Endothelial cell of umbilical vein (primary cell): Measurements from ENCODE around the gene CDC25A. TPM values are rescaled to one million over a fixed set of nuclear protein-coding genes. Genes with fewer than 3 reads are reported as not detected.

Source experiments
- BruUV-seq: library from RNA; stranded (reverse); fragments of 400-500 nt; replicated peaks from 2 replicates; lab custom pipeline; 2021; lab: Mats Ljungman, UMichigan
- CTCF ChIA-PET: fragments of 300-600, 350-600 bp; sonication (Branson Sonifier 250); formaldehyde crosslinking; loops from one replicate; lab custom pipeline; 2021; ENCODE audit warnings: antibody characterized with exemption, inconsistent platforms; lab: Charles Lee
- POLR2A ChIA-PET: fragments of 300-600, 350-600 bp; sonication (Branson Sonifier 250); formaldehyde crosslinking; loops from one replicate; lab custom pipeline; 2021; ENCODE audit warnings: antibody characterized with exemption, inconsistent platforms; lab: Charles Lee
- DNase-seq: peaks from one replicate; pipeline ENCODE4 v3.0.0-alpha.2; 2011; ENCODE audit warnings: low read depth, low spot score
- FAIRE-seq: peaks from 2 replicates; lab custom pipeline; 2011; peaks lifted over from hg19 to GRCh38; lab: Jason Lieb, UNC
- H2AFZ ChIP-seq: 2 replicates; pipeline ENCODE4 v1.6.0; 2012; ENCODE audit warnings: low read depth, low read length, control low read depth, inconsistent platforms
- H3K27ac ChIP-seq: 2 replicates; pipeline ENCODE4 v1.5.1; 2011; ENCODE audit warnings: low read depth, mild to moderate bottlenecking, control low read depth, low read length, moderate library complexity; ENCODE audit not compliant: insufficient read depth
- H3K27me3 ChIP-seq, 2 experiments: 2 replicates each; pipeline versions ENCODE4 v1.6.0 to v1.6.1; 2011; ENCODE audit warnings: low read length in 2 of 2, mixed read lengths in 1 of 2; ENCODE audit not compliant: control insufficient read depth in 2 of 2, insufficient read depth in 2 of 2
- H3K36me3 ChIP-seq, 2 experiments: 2 replicates in 1 of 2; 3 replicates in 1 of 2; pipeline ENCODE4 v1.5.1; 2011; ENCODE audit warnings: low read length in 2 of 2, mild to moderate bottlenecking in 1 of 2, moderate library complexity in 1 of 2; ENCODE audit not compliant: control insufficient read depth in 2 of 2, insufficient read depth in 2 of 2; ENCODE audit errors: extremely low read depth in 1 of 2
- H3K4me1 ChIP-seq: 3 replicates; pipeline ENCODE4 v1.5.1; 2011; ENCODE audit warnings: mild to moderate bottlenecking, low read length; ENCODE audit not compliant: control insufficient read depth, insufficient read depth; ENCODE audit errors: extremely low read depth
- H3K4me2 ChIP-seq: 2 replicates; pipeline ENCODE4 v1.6.1; 2011; ENCODE audit warnings: low read length, control low read depth, mixed read lengths; ENCODE audit not compliant: insufficient read depth
- H3K4me3 ChIP-seq, 3 experiments: fragments of 200-600 bp in 1 of 3; sonication (generic), shearing (Covaris generic) in 1 of 3; replicated peaks in 1 of 3; 2 replicates each; pipeline ENCODE4 v1.5.1; 2011 to 2016; ENCODE audit warnings: control low read depth in 3 of 3, low read length in 3 of 3, mild to moderate bottlenecking in 2 of 3, inconsistent platforms in 1 of 3, low read depth in 1 of 3, moderate library complexity in 1 of 3; ENCODE audit not compliant: insufficient read depth in 1 of 3
- H3K79me2 ChIP-seq: 2 replicates; pipeline ENCODE4 v1.6.0; 2012; ENCODE audit warnings: low read length, inconsistent platforms; ENCODE audit not compliant: control insufficient read depth, insufficient read depth
- H3K9ac ChIP-seq: replicated peaks from 2 replicates; pipeline ENCODE3; 2011; ENCODE audit warnings: low read length, control low read depth; ENCODE audit not compliant: insufficient read depth; ENCODE audit errors: extremely low read depth
- H3K9me1 ChIP-seq: replicated peaks from 3 replicates; pipeline ENCODE4 v1.6.0; 2011; ENCODE audit warnings: mild to moderate bottlenecking, low read length; ENCODE audit not compliant: control insufficient read depth, insufficient read depth; ENCODE audit errors: extremely low read depth
- H3K9me3 ChIP-seq: replicated peaks from 2 replicates; pipeline ENCODE4 v1.5.1; 2012; ENCODE audit warnings: low read length, inconsistent platforms; ENCODE audit not compliant: control insufficient read depth, insufficient read depth
- H4K20me1 ChIP-seq: replicated peaks from 2 replicates; pipeline ENCODE3; 2011; ENCODE audit warnings: mild to moderate bottlenecking, low read length; ENCODE audit not compliant: control insufficient read depth, insufficient read depth; ENCODE audit errors: extremely low read depth
- EZH2 ChIP-seq: IDR thresholded peaks from 2 replicates; pipeline ENCODE4 v1.6.1; 2012; ENCODE audit warnings: borderline replicate concordance, low read depth, mild to moderate bottlenecking, moderate library complexity, low read length, inconsistent platforms; ENCODE audit not compliant: severe bottlenecking
- FOS ChIP-seq: IDR thresholded peaks from 2 replicates; pipeline ENCODE4 v1.6.1; 2011; ENCODE audit warnings: mild to moderate bottlenecking, low read length, moderate library complexity, borderline replicate concordance; ENCODE audit not compliant: insufficient read depth
- GATA2 ChIP-seq: IDR thresholded peaks from 2 replicates; pipeline ENCODE4 v1.7.0; 2011; ENCODE audit warnings: low read depth, mild to moderate bottlenecking, moderate library complexity, mixed read lengths, low read length; ENCODE audit not compliant: insufficient read length, insufficient read depth
- JUN ChIP-seq: IDR thresholded peaks from 2 replicates; pipeline ENCODE4 v1.6.1; 2011; ENCODE audit warnings: borderline replicate concordance, low read depth; ENCODE audit not compliant: insufficient read length, insufficient read depth
- MAX ChIP-seq: IDR thresholded peaks from 2 replicates; pipeline ENCODE4 v1.6.1; 2011; ENCODE audit not compliant: insufficient read depth, insufficient read length
- MYC ChIP-seq: IDR thresholded peaks from one replicate; pipeline ENCODE4 v1.6.1; 2011; ENCODE audit warnings: mild to moderate bottlenecking, low read depth, low read length
- POLR2A ChIP-seq: IDR thresholded peaks from 2 replicates; pipeline ENCODE4 v1.6.1; 2012; ENCODE audit warnings: low read depth, mild to moderate bottlenecking, control low read depth, low read length
- POLR2AphosphoS5 ChIP-seq: IDR thresholded peaks from 2 replicates; pipeline ENCODE4 v1.6.1; 2012; ENCODE audit warnings: low read depth, mild to moderate bottlenecking, control low read depth, low read length, moderate library complexity; ENCODE audit not compliant: insufficient read depth
- dilution Hi-C: fragments of 300-500 bp; cut with MboI; formaldehyde crosslinking; loops from one replicate; pipeline ENCODE4 v1.15.0; 2019; ENCODE audit warnings: low sequenced_read_pairs; ENCODE audit not compliant: extremely low pct_ligation_motif_present
- intact Hi-C: fragments of 100-400 bp; cut with micrococcal nuclease; formaldehyde crosslinking; loops from one replicate; pipeline ENCODE4 v1.10.0; 2022
- polyA plus RNA-seq, 4 experiments: library from polyadenylated mRNA; depleted of rRNA in 3 of 4; stranded (reverse) in 3 of 4; unstranded in 1 of 4; fragments of >200 nt; gene quantifications; 2 replicates each; pipeline versions ENCODE4 v1.2.1 to v1.2.3, GENCODE V29; 2011 to 2012; ENCODE audit warnings: missing spikeins in 1 of 4
- total RNA-seq: library from RNA; stranded (reverse); gene quantifications from 2 replicates; pipeline ENCODE4 v1.2.3, GENCODE V29; 2021
- TF ChIP-seq, protein P1 (sequence below), 2 donors: IDR thresholded peaks; 1 replicate in 1 of 2; 2 replicates in 1 of 2; pipeline ENCODE4 v1.5.1; 2011; ENCODE audit warnings: low read length in 2 of 2, mild to moderate bottlenecking in 2 of 2, moderate library complexity in 2 of 2, control low read depth in 1 of 2, inconsistent platforms in 1 of 2, low read depth in 1 of 2; ENCODE audit not compliant: insufficient read depth in 1 of 2; ENCODE audit errors: extremely low read depth in 1 of 2

Gene CDC25A
- total and polyA plus RNA-seq, 2 donors (not counting 3 experiments of a cell fraction or from before 2014, with no cell fraction given), result 5.5 to 18.4 TPM

GRCh38 chr3:48140336-48140757 is 47.9 kb downstream of the CDC25A start:
- no TSS peak for BruUV-seq
- Histone ChIP-seq H3K9ac (no peak overlapping the region), H3K4me1 (peaks cover 9% of the 10 kb centered on the region), H3K79me2 (no peaks in the 10 kb centered on the region), H3K4me2 (peak overlapping the region; percentile 63), H3K9me3 (no peaks in the 10 kb centered on the region), H3K9me1 (no peaks in the 10 kb centered on the region), H2AFZ (peak overlapping the region; percentile 99), H3K4me3 (peak overlapping the region in 1 of 3 experiments; percentile 39), H3K27me3 (no peaks in the 10 kb centered on the region), H4K20me1 (no peaks in the 10 kb centered on the region), H3K36me3 (no peaks in the 10 kb centered on the region), H3K27ac (no peak overlapping the region)
- POLR2A ChIA-PET, result interaction anchor here (1.4 kb wide), 1 partner anchor 52 kb away, joined by 3 read pairs; no protein-coding TSS in a partner anchor
- intact Hi-C loops, result no loop called here
- FAIRE-seq (peak; percentile 97), DNase-seq (peak; percentile 44)
- TF ChIP-seq POLR2AphosphoS5 (peak; percentile 37), POLR2A (peak; percentile 15)
- TF ChIP-seq, protein P1, sequence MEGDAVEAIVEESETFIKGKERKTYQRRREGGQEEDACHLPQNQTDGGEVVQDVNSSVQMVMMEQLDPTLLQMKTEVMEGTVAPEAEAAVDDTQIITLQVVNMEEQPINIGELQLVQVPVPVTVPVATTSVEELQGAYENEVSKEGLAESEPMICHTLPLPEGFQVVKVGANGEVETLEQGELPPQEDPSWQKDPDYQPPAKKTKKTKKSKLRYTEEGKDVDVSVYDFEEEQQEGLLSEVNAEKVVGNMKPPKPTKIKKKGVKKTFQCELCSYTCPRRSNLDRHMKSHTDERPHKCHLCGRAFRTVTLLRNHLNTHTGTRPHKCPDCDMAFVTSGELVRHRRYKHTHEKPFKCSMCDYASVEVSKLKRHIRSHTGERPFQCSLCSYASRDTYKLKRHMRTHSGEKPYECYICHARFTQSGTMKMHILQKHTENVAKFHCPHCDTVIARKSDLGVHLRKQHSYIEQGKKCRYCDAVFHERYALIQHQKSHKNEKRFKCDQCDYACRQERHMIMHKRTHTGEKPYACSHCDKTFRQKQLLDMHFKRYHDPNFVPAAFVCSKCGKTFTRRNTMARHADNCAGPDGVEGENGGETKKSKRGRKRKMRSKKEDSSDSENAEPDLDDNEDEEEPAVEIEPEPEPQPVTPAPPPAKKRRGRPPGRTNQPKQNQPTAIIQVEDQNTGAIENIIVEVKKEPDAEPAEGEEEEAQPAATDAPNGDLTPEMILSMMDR (IDR thresholded peaks at IDR 0.05; ENCODE audit: extremely low read depth in 1 of 2, insufficient read depth in 1 of 2, low read depth in 1 of 2, low read length in 2 of 2), result no peak
- dilution Hi-C loops, result no loop called here
- CTCF ChIA-PET, result interaction anchor here (0.6 to 2.9 kb wide), 10 partner anchors 10 to 305 kb away, joined by 3 to 20 read pairs (median 3); no protein-coding TSS in a partner anchor

DNA sequence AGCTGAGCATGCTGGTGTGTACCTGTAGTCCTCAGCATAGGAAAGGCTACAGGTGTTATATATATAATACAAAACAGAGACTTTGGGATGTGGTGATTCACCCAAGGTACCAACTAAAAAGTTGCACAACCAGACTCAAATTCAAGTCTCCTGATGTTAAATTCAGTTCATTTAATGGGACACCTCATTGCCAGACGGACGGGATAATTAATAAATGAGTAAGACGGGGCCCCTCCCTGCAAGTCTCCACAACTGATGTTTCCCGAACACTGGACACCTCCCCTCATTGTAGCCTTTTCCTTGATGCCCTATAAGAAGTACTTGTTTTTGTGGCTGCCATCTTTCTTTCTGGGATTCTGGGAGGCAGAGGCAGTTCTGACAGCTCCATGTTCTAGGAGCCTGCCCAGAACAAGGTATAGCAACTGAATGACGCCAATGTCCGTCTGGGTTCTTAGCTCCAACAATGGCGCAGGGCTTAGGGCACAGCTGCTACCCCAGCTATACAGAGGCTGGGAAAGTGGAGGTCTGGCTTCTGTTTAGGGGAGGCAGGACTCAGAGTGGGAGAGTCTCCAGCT is 50.7 kb downstream of the CDC25A start:
- Histone ChIP-seq H3K27me3 (no peaks in the 10 kb centered on the region), H3K9me3 (no peaks in the 10 kb centered on the region), H3K79me2 (no peaks in the 10 kb centered on the region), H3K27ac (no peak overlapping the region), H3K9me1 (no peaks in the 10 kb centered on the region), H4K20me1 (no peaks in the 10 kb centered on the region), H3K36me3 (no peaks in the 10 kb centered on the region), H2AFZ (no peak overlapping the region), H3K4me2 (no peak overlapping the region), H3K4me3 (no peak overlapping the region), H3K9ac (no peak overlapping the region), H3K4me1 (peaks cover 9% of the 10 kb centered on the region)
- POLR2A ChIA-PET, result no interaction called here
- CTCF ChIA-PET, result interaction anchor here (0.5 to 2.3 kb wide), 4 partner anchors 11 to 235 kb away, joined by 3 to 7 read pairs (median 6); no protein-coding TSS in a partner anchor
- TF ChIP-seq GATA2 (no peak), POLR2A (no peak), FOS (no peak), MYC (no peak), JUN (no peak), EZH2 (no peak), MAX (no peak), POLR2AphosphoS5 (no peak)
- TF ChIP-seq, protein P1 (IDR thresholded peaks at IDR 0.05; ENCODE audit: extremely low read depth in 1 of 2, insufficient read depth in 1 of 2, low read depth in 1 of 2, low read length in 2 of 2), result no peak
- BruUV-seq, result no TSS peak
- dilution Hi-C loops, result no loop called here
- DNase-seq (no peak), FAIRE-seq (no peak)
- intact Hi-C loops, result no loop called here
